H9 (cell line): Measurements from ENCODE around the gene ISL1. TPM values are rescaled to one million over a fixed set of nuclear protein-coding genes. Genes with fewer than 3 reads are reported as not detected.
A peak's percentile ranks its signal among the peaks of the same experiment; 100 is the strongest.

Experiments
- DNase-seq: peaks from one replicate; pipeline ENCODE4 v3.0.0-alpha.2; 2017
- H2AFZ ChIP-seq: one replicate; pipeline ENCODE4 v1.6.1; 2013; ENCODE audit warnings: mild to moderate bottlenecking, low read length, control low read depth, moderate library complexity
- H2AK5ac ChIP-seq: 2 replicates; pipeline ENCODE4 v1.6.1; 2013; ENCODE audit warnings: low read length, control low read depth, mixed read lengths; ENCODE audit not compliant: insufficient read length
- H2BK120ac ChIP-seq: one replicate; pipeline ENCODE4 v1.6.1; 2013; ENCODE audit warnings: low read depth, mild to moderate bottlenecking, low read length, control low read depth, inconsistent platforms; ENCODE audit not compliant: poor library complexity, severe bottlenecking
- H2BK12ac ChIP-seq: 2 replicates; pipeline ENCODE4 v1.6.1; 2013; ENCODE audit warnings: low read length, control low read depth, mixed read lengths, low read depth; ENCODE audit not compliant: insufficient read length
- H2BK15ac ChIP-seq: 2 replicates; pipeline ENCODE4 v1.6.1; 2013; ENCODE audit warnings: low read depth, low read length, control low read depth
- H2BK20ac ChIP-seq: one replicate; pipeline ENCODE4 v1.6.1; 2013; ENCODE audit warnings: low read depth, mild to moderate bottlenecking, low read length, control low read depth, inconsistent platforms; ENCODE audit not compliant: poor library complexity, severe bottlenecking
- H2BK5ac ChIP-seq: 2 replicates; pipeline ENCODE4 v1.6.1; 2013; ENCODE audit warnings: low read length, control low read depth, mixed read lengths; ENCODE audit not compliant: insufficient read length
- H3K14ac ChIP-seq: 2 replicates; pipeline ENCODE4 v1.6.1; 2013; ENCODE audit warnings: low read length, control low read depth; ENCODE audit not compliant: insufficient read depth
- H3K18ac ChIP-seq: 2 replicates; pipeline ENCODE4 v1.6.1; 2013; ENCODE audit warnings: low read depth, mild to moderate bottlenecking, mixed read lengths, low read length, control low read depth; ENCODE audit not compliant: insufficient read length
- H3K23ac ChIP-seq: 2 replicates; pipeline ENCODE4 v1.6.1; 2013; ENCODE audit warnings: low read length, control low read depth, mixed read lengths, low read depth; ENCODE audit not compliant: insufficient read length
- H3K23me2 ChIP-seq: 2 replicates; pipeline ENCODE4 v1.6.1; 2013; ENCODE audit warnings: low read depth, mild to moderate bottlenecking, mixed read lengths, low read length, control low read depth; ENCODE audit not compliant: insufficient read length, poor library complexity, severe bottlenecking
- H3K27ac ChIP-seq: 2 replicates; pipeline ENCODE4 v1.5.1; 2013; ENCODE audit warnings: low read length, control low read depth, mixed read lengths, low read depth; ENCODE audit not compliant: insufficient read length
- H3K27me3 ChIP-seq: 2 replicates; pipeline ENCODE4 v1.6.1; 2013; ENCODE audit warnings: low read length, control low read depth, inconsistent platforms; ENCODE audit not compliant: insufficient read depth
- H3K4ac ChIP-seq: 2 replicates; pipeline ENCODE4 v1.6.1; 2013; ENCODE audit warnings: low read depth, mild to moderate bottlenecking, control low read depth, inconsistent platforms, low read length, moderate library complexity
- H3K4me1 ChIP-seq: 2 replicates; pipeline ENCODE4 v1.6.1; 2013; ENCODE audit warnings: low read length, control low read depth, inconsistent platforms; ENCODE audit not compliant: insufficient read depth
- H3K4me2 ChIP-seq: 2 replicates; pipeline ENCODE4 v1.6.1; 2013; ENCODE audit warnings: low read length, control low read depth, mixed read lengths; ENCODE audit not compliant: insufficient read length, insufficient read depth
- H3K56ac ChIP-seq: 2 replicates; pipeline ENCODE4 v1.6.1; 2013; ENCODE audit warnings: low read depth, mild to moderate bottlenecking, mixed read lengths, low read length, control low read depth; ENCODE audit not compliant: insufficient read length
- H3K79me1 ChIP-seq: 2 replicates; pipeline ENCODE4 v1.6.1; 2013; ENCODE audit warnings: low read depth, mild to moderate bottlenecking, moderate library complexity, low read length, control low read depth, inconsistent platforms; ENCODE audit not compliant: insufficient read depth, poor library complexity, severe bottlenecking
- H3K79me2 ChIP-seq: 2 replicates; pipeline ENCODE4 v1.6.1; 2013; ENCODE audit warnings: low read length, control low read depth, inconsistent platforms; ENCODE audit not compliant: insufficient read depth
- H3K9ac ChIP-seq: 2 replicates; pipeline ENCODE4 v1.6.1; 2013; ENCODE audit warnings: low read length, control low read depth, mixed read lengths; ENCODE audit not compliant: insufficient read length; ENCODE audit errors: extremely low read depth
- H3K9me3 ChIP-seq: one replicate; pipeline ENCODE4 v1.6.1; 2013; ENCODE audit warnings: low read depth, low read length, inconsistent platforms; ENCODE audit not compliant: control insufficient read depth
- H3T11ph ChIP-seq: one replicate; pipeline ENCODE4 v1.6.1; 2013; ENCODE audit warnings: mild to moderate bottlenecking, low read length, control low read depth, inconsistent platforms
- H4K20me1 ChIP-seq: one replicate; pipeline ENCODE4 v1.6.1; 2013; ENCODE audit not compliant: control insufficient read depth, insufficient read length, insufficient read depth
- H4K5ac ChIP-seq: 2 replicates; pipeline ENCODE4 v1.6.1; 2013; ENCODE audit warnings: low read depth, mild to moderate bottlenecking, mixed read lengths, low read length, control low read depth; ENCODE audit not compliant: insufficient read length
- H4K8ac ChIP-seq: replicated peaks from 2 replicates; pipeline ENCODE4 v1.6.1; 2013; ENCODE audit warnings: low read length, control low read depth, mixed read lengths, low read depth; ENCODE audit not compliant: insufficient read length
- H4K91ac ChIP-seq: 2 replicates; pipeline ENCODE4 v1.6.1; 2013; ENCODE audit warnings: low read depth, mild to moderate bottlenecking, moderate library complexity, mixed read lengths, low read length, control low read depth; ENCODE audit not compliant: insufficient read length
- H3K27ac Mint-ChIP-seq, 3 experiments: 2 replicates in 2 of 3; 3 replicates in 1 of 3; pipeline ENCODE4 v1.8.0; 2020 to 2021; ENCODE audit warnings: mixed read lengths in 3 of 3, mild to moderate bottlenecking in 1 of 3, moderate library complexity in 1 of 3
- H3K27me3 Mint-ChIP-seq: 2 replicates; pipeline ENCODE4 v1.8.0; 2021; ENCODE audit warnings: low read depth, mild to moderate bottlenecking, moderate library complexity, mixed read lengths
- H3K36me3 Mint-ChIP-seq, 3 experiments: 2 replicates in 2 of 3; 3 replicates in 1 of 3; pipeline ENCODE4 v1.8.0; 2020 to 2021; ENCODE audit warnings: low read depth in 3 of 3, mixed read lengths in 3 of 3; ENCODE audit not compliant: insufficient read depth in 1 of 3
- H3K4me1 Mint-ChIP-seq, 2 experiments: 2 replicates each; pipeline ENCODE4 v1.8.0; 2020; ENCODE audit warnings: mixed read lengths in 2 of 2
- H3K4me3 Mint-ChIP-seq, 2 experiments: 2 replicates in 1 of 2; 3 replicates in 1 of 2; pipeline ENCODE4 v1.8.0; 2020 to 2021; ENCODE audit warnings: mild to moderate bottlenecking in 2 of 2, mixed read lengths in 2 of 2, moderate library complexity in 1 of 2
- H3K9me3 Mint-ChIP-seq, 2 experiments: 2 replicates in 1 of 2; 3 replicates in 1 of 2; pipeline ENCODE4 v1.8.0; 2020; ENCODE audit warnings: mild to moderate bottlenecking in 2 of 2, mixed read lengths in 2 of 2, moderate library complexity in 1 of 2
- WGBS: extraction: QIAGEN DNeasy Blood & Tissue Kit; methylation state at CpG from one replicate; pipeline ENCODE4 v1.1.7; 2013; ENCODE audit warnings: missing lambda C conversion rate, low lambda C conversion rate, mixed read lengths; ENCODE audit not compliant: insufficient read length; ENCODE audit errors: extremely low coverage; 5-methylcytosine and 5-hydroxymethylcytosine counted together
- total RNA-seq: library from RNA; stranded (reverse); gene quantifications from 2 replicates; pipeline ENCODE4 v1.2.1, GENCODE V29; 2021
- TF ChIP-seq, protein P1 (sequence below): fragments of 200-600 bp; sonication (generic); conservative IDR thresholded peaks from 3 replicates; pipeline ENCODE4 v1.8.0; 2021; ENCODE audit warnings: antibody characterized with exemption, mild to moderate bottlenecking

ISL1 gene
- total RNA-seq, 1 experiment from 2014 or later, result not detected

DNA sequence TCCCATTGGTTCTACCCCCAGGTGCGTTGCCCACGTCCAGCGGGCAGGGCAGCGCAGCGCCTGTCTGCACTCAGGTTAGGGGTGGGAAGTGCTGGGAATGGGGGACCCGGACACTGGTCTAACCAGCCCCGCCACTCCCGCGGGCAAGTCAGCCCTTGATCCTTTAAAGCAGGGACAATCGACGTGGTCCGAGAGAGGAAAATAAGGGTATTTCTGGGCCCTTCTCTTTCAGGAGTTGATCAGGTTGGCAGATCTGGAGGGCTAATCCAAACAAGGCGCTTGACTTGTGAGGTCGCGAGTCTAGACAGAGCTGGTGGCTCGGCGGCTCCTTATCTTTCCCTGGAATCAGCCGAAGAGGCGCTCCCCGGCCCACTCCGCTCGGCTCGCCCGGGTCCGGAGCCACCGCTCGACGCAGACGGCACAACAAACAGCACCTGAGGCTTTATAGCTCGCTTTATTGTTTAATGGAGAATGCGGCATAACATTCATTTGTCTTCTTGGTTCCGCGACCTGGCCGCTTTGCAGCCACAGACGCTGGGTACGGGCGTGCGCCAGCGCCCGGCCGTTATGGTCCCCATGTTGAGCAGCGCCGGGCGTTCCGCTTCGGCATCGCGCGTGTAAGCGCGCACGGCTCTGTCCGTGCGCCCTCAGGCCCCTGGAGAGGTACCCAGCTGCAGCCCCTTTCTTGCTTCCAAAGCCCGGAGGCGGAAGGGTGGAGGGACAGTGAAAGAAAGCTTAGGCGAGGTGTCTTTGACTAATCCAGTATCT, 15.8 kb downstream of the ISL1 start:
- H4K5ac ChIP-seq, result no peak overlapping the region
- no peak overlapping the region for H4K8ac ChIP-seq
- H3K9me3 Mint-ChIP-seq, result peaks cover 2 to 3% of the 10 kb centered on the region in 2 experiments; a peak in 2 of 5 replicates
- no peak overlapping the region for H3T11ph ChIP-seq
- peak; percentile 52 for DNase-seq
- no peaks in the 10 kb centered on the region; a peak in 1 of 7 replicates for H3K36me3 Mint-ChIP-seq
- no peak overlapping the region for H3K14ac ChIP-seq
- no peak overlapping the region for H2AFZ ChIP-seq
- no peak overlapping the region for H3K4ac ChIP-seq
- H4K91ac ChIP-seq, result no peak overlapping the region
- H2BK5ac ChIP-seq, result no peak overlapping the region
- H3K79me1 ChIP-seq, result no peaks in the 10 kb centered on the region
- H3K9ac ChIP-seq, result no peak overlapping the region
- no peak overlapping the region for H2BK15ac ChIP-seq
- no CpG with 5 or more reads among the region's 57 CpGs for WGBS
- H3K18ac ChIP-seq, result no peak overlapping the region
- H3K27me3 ChIP-seq, result peaks cover 59% of the 10 kb centered on the region
- H3K9me3 ChIP-seq, result no peaks in the 10 kb centered on the region
- H3K4me2 ChIP-seq, result peak overlapping the region; percentile 75
- H3K56ac ChIP-seq, result no peak overlapping the region
- no peak overlapping the region for H2BK20ac ChIP-seq
- H2BK120ac ChIP-seq, result no peak overlapping the region
- H3K79me2 ChIP-seq, result no peaks in the 10 kb centered on the region
- no peak overlapping the region for H3K23ac ChIP-seq
- H3K27ac ChIP-seq, result no peak overlapping the region
- H2BK12ac ChIP-seq, result no peak overlapping the region
- H3K27ac Mint-ChIP-seq, result no peak overlapping the region; a peak in 1 of 7 replicates
- peaks cover 40 to 59% of the 10 kb centered on the region in 2 experiments for H3K4me1 Mint-ChIP-seq
- no peaks in the 10 kb centered on the region for H3K4me1 ChIP-seq
- H3K27me3 Mint-ChIP-seq, result peaks cover 98% of the 10 kb centered on the region
- no peak overlapping the region for H2AK5ac ChIP-seq
- peaks cover 7% of the 10 kb centered on the region for H3K23me2 ChIP-seq
- H4K20me1 ChIP-seq, result no peaks in the 10 kb centered on the region
- H3K4me3 Mint-ChIP-seq, result peak overlapping the region; percentile 58 to 81
- TF ChIP-seq, protein P1, sequence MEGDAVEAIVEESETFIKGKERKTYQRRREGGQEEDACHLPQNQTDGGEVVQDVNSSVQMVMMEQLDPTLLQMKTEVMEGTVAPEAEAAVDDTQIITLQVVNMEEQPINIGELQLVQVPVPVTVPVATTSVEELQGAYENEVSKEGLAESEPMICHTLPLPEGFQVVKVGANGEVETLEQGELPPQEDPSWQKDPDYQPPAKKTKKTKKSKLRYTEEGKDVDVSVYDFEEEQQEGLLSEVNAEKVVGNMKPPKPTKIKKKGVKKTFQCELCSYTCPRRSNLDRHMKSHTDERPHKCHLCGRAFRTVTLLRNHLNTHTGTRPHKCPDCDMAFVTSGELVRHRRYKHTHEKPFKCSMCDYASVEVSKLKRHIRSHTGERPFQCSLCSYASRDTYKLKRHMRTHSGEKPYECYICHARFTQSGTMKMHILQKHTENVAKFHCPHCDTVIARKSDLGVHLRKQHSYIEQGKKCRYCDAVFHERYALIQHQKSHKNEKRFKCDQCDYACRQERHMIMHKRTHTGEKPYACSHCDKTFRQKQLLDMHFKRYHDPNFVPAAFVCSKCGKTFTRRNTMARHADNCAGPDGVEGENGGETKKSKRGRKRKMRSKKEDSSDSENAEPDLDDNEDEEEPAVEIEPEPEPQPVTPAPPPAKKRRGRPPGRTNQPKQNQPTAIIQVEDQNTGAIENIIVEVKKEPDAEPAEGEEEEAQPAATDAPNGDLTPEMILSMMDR, result no peak
